Measurements from ENCODE around the gene CNGA1.

CNGA1 gene

GRCh38 chr4:48027653-48028052 lies 11.2 kb upstream of the CNGA1 start (continued):
- TF ChIP-seq ZFP3 (CRISPR knock-in tag; IDR thresholded peaks at IDR 0.05) (no peak), ZNF565 (CRISPR knock-in tag; conservative IDR thresholded peaks at IDR 0.05; ENCODE audit: low read depth) (no peak), PATZ1 (CRISPR knock-in tag; IDR thresholded peaks at IDR 0.05; ENCODE audit: borderline replicate concordance) (no peak), ESRRG (CRISPR knock-in tag; IDR thresholded peaks at IDR 0.05) (no peak), ZNF8 (CRISPR knock-in tag; IDR thresholded peaks at IDR 0.05) (no peak), SNAI2 (CRISPR knock-in tag; IDR thresholded peaks at IDR 0.05) (no peak), ZNF70 (CRISPR knock-in tag; IDR thresholded peaks at IDR 0.05) (no peak), TOX (CRISPR knock-in tag; IDR thresholded peaks at IDR 0.05; ENCODE audit: borderline replicate concordance) (no peak)

- ATAC-seq, result peak; percentile 94
- TF ChIP-seq CREB5 (CRISPR knock-in tag; IDR thresholded peaks at IDR 0.05; ENCODE audit: low read depth) (no peak), PATZ1 (CRISPR knock-in tag; IDR thresholded peaks at IDR 0.05; ENCODE audit: borderline replicate concordance) (no peak), OSR1 (CRISPR knock-in tag; IDR thresholded peaks at IDR 0.05) (no peak), TSHZ2 (CRISPR knock-in tag; IDR thresholded peaks at IDR 0.05) (no peak), TOX (CRISPR knock-in tag; IDR thresholded peaks at IDR 0.05; ENCODE audit: borderline replicate concordance) (no peak), ESRRG (CRISPR knock-in tag; IDR thresholded peaks at IDR 0.05) (no peak), ZFP3 (CRISPR knock-in tag; IDR thresholded peaks at IDR 0.05) (no peak), ISL1 (CRISPR knock-in tag; IDR thresholded peaks at IDR 0.05) (no peak), RARB (CRISPR knock-in tag; IDR thresholded peaks at IDR 0.05) (no peak), SNAI2 (CRISPR knock-in tag; IDR thresholded peaks at IDR 0.05) (no peak), POU6F1 (CRISPR knock-in tag; IDR thresholded peaks at IDR 0.05; ENCODE audit: borderline replicate concordance, low read depth) (no peak), ZFP30 (CRISPR knock-in tag; IDR thresholded peaks at IDR 0.05) (no peak), BACH2 (CRISPR knock-in tag; IDR thresholded peaks at IDR 0.05; ENCODE audit: borderline replicate concordance) (no peak), ZNF8 (CRISPR knock-in tag; IDR thresholded peaks at IDR 0.05) (no peak), TCF4 (CRISPR knock-in tag; IDR thresholded peaks at IDR 0.05; ENCODE audit: borderline replicate concordance) (no peak), GLIS3 (CRISPR knock-in tag; IDR thresholded peaks at IDR 0.05) (no peak), ZC3H10 (CRISPR knock-in tag; IDR thresholded peaks at IDR 0.05) (no peak), PPARA (CRISPR knock-in tag; IDR thresholded peaks at IDR 0.05; ENCODE audit: borderline replicate concordance) (no peak)
Measured at GRCh38 chr4:48025005-48025404, 8.5 kb upstream of the CNGA1 start.

- peak; percentile 66 for ATAC-seq
- TF ChIP-seq OSR1 (CRISPR knock-in tag; IDR thresholded peaks at IDR 0.05), result no peak
- no peak for TF ChIP-seq RARB (CRISPR knock-in tag; IDR thresholded peaks at IDR 0.05)
- TF ChIP-seq ZNF8 (CRISPR knock-in tag; IDR thresholded peaks at IDR 0.05), result no peak
- TF ChIP-seq ISL1 (CRISPR knock-in tag; IDR thresholded peaks at IDR 0.05), result no peak
- TF ChIP-seq PPARA (CRISPR knock-in tag; IDR thresholded peaks at IDR 0.05; ENCODE audit: borderline replicate concordance), result no peak
- TF ChIP-seq ZNF565 (CRISPR knock-in tag; conservative IDR thresholded peaks at IDR 0.05; ENCODE audit: low read depth), result no peak
- no peak for TF ChIP-seq TSHZ2 (CRISPR knock-in tag; IDR thresholded peaks at IDR 0.05)
- TF ChIP-seq SNAI2 (CRISPR knock-in tag; IDR thresholded peaks at IDR 0.05), result no peak
- no peak for TF ChIP-seq GLIS3 (CRISPR knock-in tag; IDR thresholded peaks at IDR 0.05)
- TF ChIP-seq ZC3H10 (CRISPR knock-in tag; IDR thresholded peaks at IDR 0.05), result no peak
- TF ChIP-seq BACH2 (CRISPR knock-in tag; IDR thresholded peaks at IDR 0.05; ENCODE audit: borderline replicate concordance), result no peak
- TF ChIP-seq ARNTL (CRISPR knock-in tag; IDR thresholded peaks at IDR 0.05; ENCODE audit: borderline replicate concordance, low read depth), result no peak
- TF ChIP-seq TOX (CRISPR knock-in tag; IDR thresholded peaks at IDR 0.05; ENCODE audit: borderline replicate concordance), result no peak
Measured at GRCh38 chr4:48024522-48024921, 8.0 kb upstream of the CNGA1 start.
